B cell (primary cell): ENCODE results near the gene ACAP1. TPM values are rescaled to one million over a fixed set of nuclear protein-coding genes. Genes with fewer than 3 reads are reported as not detected.

ENCODE experiments used
- ATAC-seq: fragments of 200-7000 bp; cut with Tn5 transposase; one replicate; pipeline ENCODE4 v1.10.0; 2021; ENCODE audit warnings: low read depth, mild to moderate bottlenecking, moderate number of reproducible peaks, moderate library complexity
- CTCF ChIA-PET: fragments of 350-600 bp; sonication (Branson Sonifier 250); formaldehyde crosslinking; loops from one replicate; lab custom pipeline; 2021; ENCODE audit warnings: antibody characterized with exemption, inconsistent platforms; lab: Charles Lee
- POLR2A ChIA-PET: fragments of 350-600 bp; sonication (Branson Sonifier 250); formaldehyde crosslinking; loops from one replicate; lab custom pipeline; 2021; ENCODE audit warnings: antibody characterized with exemption; lab: Charles Lee
- DNase-seq: peaks from one replicate; pipeline ENCODE4 v3.0.0; 2013
- H2AFZ ChIP-seq: 2 replicates; pipeline ENCODE4 v1.6.1; 2012; ENCODE audit warnings: mild to moderate bottlenecking, low read depth, low read length; ENCODE audit not compliant: insufficient read depth, poor library complexity, severe bottlenecking
- H3K27ac ChIP-seq, 2 donors: 1 replicate in 1 of 2; 2 replicates in 1 of 2; pipeline ENCODE4 v1.5.1; 2012 to 2013; ENCODE audit warnings: low read length in 2 of 2, mild to moderate bottlenecking in 2 of 2, moderate library complexity in 1 of 2
- H3K27me3 ChIP-seq, 4 experiments: fragments of 200-600 bp in 1 of 4; sonication (generic) in 1 of 4; replicated peaks in 1 of 4; 1 replicate in 2 of 4; 2 replicates in 2 of 4; pipeline versions ENCODE4 v1.6.1 to v1.7.0; 2013 to 2016; ENCODE audit warnings: low read length in 3 of 4, mild to moderate bottlenecking in 2 of 4, mixed read lengths in 1 of 4, moderate library complexity in 1 of 4; ENCODE audit not compliant: insufficient read depth in 4 of 4, control insufficient read depth in 3 of 4; ENCODE audit errors: control extremely low read depth in 1 of 4
- H3K36me3 ChIP-seq, 2 experiments: replicated peaks in 1 of 2; 1 replicate in 1 of 2; 2 replicates in 1 of 2; pipeline versions ENCODE4 v1.6.1 to v1.7.1; 2013; ENCODE audit warnings: low read length in 1 of 2; ENCODE audit not compliant: insufficient read depth in 2 of 2, control insufficient read depth in 1 of 2; ENCODE audit errors: control extremely low read depth in 1 of 2, extremely low read depth in 1 of 2
- H3K4me1 ChIP-seq, 2 donors: fragments of 200-600 bp in 1 of 2; sonication (generic) in 1 of 2; 1 replicate in 1 of 2; 2 replicates in 1 of 2; pipeline versions ENCODE4 v1.5.1 to v1.6.1; 2013 to 2017; ENCODE audit warnings: low read length in 2 of 2; ENCODE audit not compliant: control insufficient read depth in 2 of 2, insufficient read depth in 2 of 2
- H3K4me2 ChIP-seq: replicated peaks from 2 replicates; pipeline ENCODE3; 2012; ENCODE audit warnings: mild to moderate bottlenecking, low read depth, low read length; ENCODE audit not compliant: poor library complexity, severe bottlenecking
- H3K4me3 ChIP-seq, 5 experiments: fragments of 200-600 bp in 1 of 5; sonication (generic) in 1 of 5; 1 replicate in 3 of 5; 2 replicates in 2 of 5; pipeline versions ENCODE4 v1.5.1 to v1.7.0; 2011 to 2016; ENCODE audit warnings: low read length in 4 of 5, mild to moderate bottlenecking in 4 of 5, low read depth in 2 of 5, control low read depth in 1 of 5, moderate library complexity in 1 of 5; ENCODE audit not compliant: insufficient read depth in 1 of 5; ENCODE audit errors: control extremely low read depth in 1 of 5, extremely low read depth in 1 of 5
- H3K79me2 ChIP-seq: fragments of 200-600 bp; sonication (generic); one replicate; pipeline ENCODE4 v1.6.0; 2016; ENCODE audit warnings: low read length; ENCODE audit not compliant: control insufficient read depth, insufficient read depth
- H3K9ac ChIP-seq: fragments of 200-600 bp; sonication (generic); 2 replicates; pipeline ENCODE4 v1.6.1; 2017; ENCODE audit warnings: mild to moderate bottlenecking, low read length, moderate library complexity
- H3K9me3 ChIP-seq, 3 donors: one replicate each; pipeline versions ENCODE4 v1.6.1 to v1.7.1; 2013; ENCODE audit warnings: low read length in 2 of 3; ENCODE audit not compliant: control insufficient read depth in 2 of 3, insufficient read depth in 1 of 3; ENCODE audit errors: control extremely low read depth in 1 of 3
- H4K20me1 ChIP-seq: 2 replicates; pipeline ENCODE4 v1.6.0; 2012; ENCODE audit warnings: mild to moderate bottlenecking, low read length; ENCODE audit not compliant: insufficient read depth, control insufficient read depth, poor library complexity, severe bottlenecking
- H3K27ac Mint-ChIP-seq: one replicate; pipeline ENCODE4 v1.8.0; 2021; ENCODE audit warnings: mixed read lengths
- H3K27me3 Mint-ChIP-seq: one replicate; pipeline ENCODE4 v1.8.0; 2021; ENCODE audit warnings: mixed read lengths
- H3K4me1 Mint-ChIP-seq: one replicate; pipeline ENCODE4 v1.8.0; 2021; ENCODE audit warnings: mixed read lengths
- H3K4me3 Mint-ChIP-seq: one replicate; pipeline ENCODE4 v1.8.0; 2021; ENCODE audit warnings: mixed read lengths
- H3K9me3 Mint-ChIP-seq: one replicate; pipeline ENCODE4 v1.8.0; 2022; ENCODE audit warnings: mixed read lengths; ENCODE audit not compliant: insufficient read depth
- CTCF ChIP-seq: fragments of 200-600 bp; IDR thresholded peaks from one replicate; pipeline ENCODE4 v1.8.0; 2022; ENCODE audit warnings: antibody characterized with exemption, mild to moderate bottlenecking
- EZH2 ChIP-seq: IDR thresholded peaks from 2 replicates; pipeline ENCODE4 v1.6.1; 2012; ENCODE audit warnings: borderline replicate concordance, low read depth, mild to moderate bottlenecking, moderate library complexity, low read length; ENCODE audit not compliant: insufficient read depth, poor library complexity, severe bottlenecking
- WGBS: methylation state at CpG from one replicate; pipeline ENCODE4 v1.1.5; 2013; ENCODE audit warnings: missing lambda C conversion rate; ENCODE audit not compliant: insufficient coverage; 5-methylcytosine and 5-hydroxymethylcytosine counted together
- intact Hi-C: fragments of 100-400 bp; cut with micrococcal nuclease; formaldehyde crosslinking; loops from one replicate; pipeline ENCODE4 v1.10.0; 2022
- polyA plus RNA-seq: library from polyadenylated mRNA; depleted of rRNA; stranded (reverse); fragments of >200 nt; gene quantifications from 2 replicates; pipeline ENCODE4 v1.2.3, GENCODE V29; 2012
- total RNA-seq, 2 donors: library from RNA; stranded (reverse); fragments of 120-200 nt in 1 of 2; gene quantifications; 1 replicate in 1 of 2; 2 replicates in 1 of 2; pipeline versions ENCODE4 v1.2.3 to v1.2.4, GENCODE V29; 2013 to 2022

ACAP1 gene
- total and polyA plus RNA-seq, 2 donors (not counting 1 experiment from before 2014, with no cell fraction given) = 392 to 412 TPM

- POLR2A ChIA-PET = interaction anchor here (0.9 to 1.5 kb wide), 3 partner anchors 15 to 170 kb away, joined by 3 to 7 read pairs (median 4); partner anchors contain the start of genes NEURL4 and POLR2A
- intact Hi-C loops = loop anchor here (2.0 kb wide), 1 partner anchor 39 kb away; the partner anchor contains the start of gene KCTD11
- peaks cover 63% of the 10 kb centered on the region for H3K4me1 Mint-ChIP-seq
- H3K27ac Mint-ChIP-seq = peak overlapping the region; percentile 93
- Histone ChIP-seq H3K4me2 (peak overlapping the region; percentile 91), H4K20me1 (peaks cover 55% of the 10 kb centered on the region), H3K9ac (peak overlapping the region; percentile 90), H3K27ac (peak overlapping the region; percentile 78 to 91), H3K27me3 (no peaks in the 10 kb centered on the region), H3K79me2 (peaks cover 61% of the 10 kb centered on the region), H3K4me1 (peaks cover 33 to 55% of the 10 kb centered on the region in 2 donors), H3K9me3 (no peaks in the 10 kb centered on the region), H3K4me3 (peak overlapping the region; percentile 73 to 90 (median 82)), H3K36me3 (peaks cover 5 to 75% of the 10 kb centered on the region in 2 experiments), H2AFZ (no peak overlapping the region)
- peak overlapping the region; percentile 87 for H3K4me3 Mint-ChIP-seq
- DNase-seq = no peak
- ATAC-seq = no peak
- CTCF ChIA-PET = interaction anchor here (1.0 to 2.2 kb wide), 10 partner anchors 8 to 268 kb away, joined by 3 to 19 read pairs (median 5); partner anchors contain the start of gene NEURL4
- no peaks in the 10 kb centered on the region for H3K9me3 Mint-ChIP-seq
- TF ChIP-seq CTCF (no peak), EZH2 (no peak)
- 49% methylated on average over 6 of the region's 9 CpGs for WGBS
- H3K27me3 Mint-ChIP-seq = no peaks in the 10 kb centered on the region
Observed at GRCh38 chr17:7313890-7314718, 22.2 kb upstream of the ACAP1 start.
